ENCODE data around the gene ZNF562.
A peak's percentile ranks its signal among the peaks of the same experiment; 100 is the strongest.

ZNF562 gene

GRCh38 chr19:9640956-9641355 is 33.9 kb downstream of the ZNF562 start:
- DNase-seq = no peak

GRCh38 chr19:9636018-9636417 is 38.9 kb downstream of the ZNF562 start:
- DNase-seq = no peak

- no peak for DNase-seq
These were observed 47.0 kb downstream of the ZNF562 start for GRCh38 chr19:9627856-9628255.

GRCh38 chr19:9622531-9622930 is 52.4 kb downstream of the ZNF562 start:
- DNase-seq = no peak

GRCh38 chr19:9621156-9622037 is 53.5 kb downstream of the ZNF562 start, which contains the start of gene ZNF561:
Gene ZNF561 (minus strand): TSS chr19:9621232. CDS start chr19:9619456, 1,776 bp downstream.
- DNase-seq = peak; percentile 65

GRCh38 chr19:9620842-9621155 is 54.1 kb downstream of the ZNF562 start:
- no peak for DNase-seq

- DNase-seq = no peak
These were observed 59.1 kb downstream of the ZNF562 start for GRCh38 chr19:9615844-9616243.

GRCh38 chr19:9610484-9611113 is 64.3 kb downstream of the ZNF562 start:
- no peak for DNase-seq

GRCh38 chr19:9608912-9609311 is 66.0 kb downstream of the ZNF562 start:
- no peak for DNase-seq

- no peak for DNase-seq
These were observed 77.9 kb downstream of the ZNF562 start for GRCh38 chr19:9597027-9597426.
